Cardiac muscle cell (in vitro differentiated cells and primary cell): ENCODE measurements around the gene SPX. TPM values are rescaled to one million over a fixed set of nuclear protein-coding genes. Genes with fewer than 3 reads are reported as not detected.
A peak's percentile ranks its signal among the peaks of the same experiment; 100 is the strongest.

Source experiments
- DNase-seq, 2 donors: peaks; one replicate each; pipeline versions ENCODE4 v3.0.0 to v3.0.0-alpha.2; 2010 to 2017; ENCODE audit warnings: low read depth in 1 of 2, low spot score in 1 of 2
- H3K27ac ChIP-seq: fragments of 200-600 bp; sonication (generic); 2 replicates; pipeline ENCODE4 v1.5.1; 2016
- H3K27me3 ChIP-seq: fragments of 200-600 bp; sonication (generic); 2 replicates; pipeline ENCODE4 v1.6.0; 2016; ENCODE audit warnings: control low read depth
- H3K36me3 ChIP-seq: fragments of 200-600 bp; sonication (generic); 2 replicates; pipeline ENCODE4 v1.5.1; 2016; ENCODE audit warnings: control low read depth
- H3K4me1 ChIP-seq: fragments of 200-600 bp; sonication (generic); 2 replicates; pipeline ENCODE4 v1.8.1; 2017; ENCODE audit warnings: low read depth, mild to moderate bottlenecking, mixed run types
- H3K4me3 ChIP-seq: fragments of 200-600 bp; sonication (generic); 2 replicates; pipeline ENCODE4 v1.5.1; 2016; ENCODE audit warnings: mild to moderate bottlenecking
- H3K9me3 ChIP-seq: fragments of 200-600 bp; sonication (generic); 2 replicates; pipeline ENCODE4 v1.5.1; 2017; ENCODE audit warnings: low read depth, mild to moderate bottlenecking, control low read depth
- polyA plus RNA-seq: library from polyadenylated mRNA; unstranded; fragments of >200 nt; fragmentation: Nextera tagmentation; extraction: Ambion mirVana; gene quantifications from 2 replicates; pipeline ENCODE4 v1.2.1, GENCODE V29; 2016
- total RNA-seq: library from RNA; depleted of rRNA; stranded (reverse); fragments of >200 nt; gene quantifications from 2 replicates; pipeline ENCODE4 v1.2.3, GENCODE V29; 2016
- TF ChIP-seq, protein P1 (sequence below): IDR thresholded peaks from 2 replicates; pipeline ENCODE4 v1.5.1; 2012; ENCODE audit warnings: low read depth, mild to moderate bottlenecking, low read length

The SPX gene
- total and polyA plus RNA-seq, 2 experiments from 2014 or later = 2.4 to 3.0 TPM

DNA sequence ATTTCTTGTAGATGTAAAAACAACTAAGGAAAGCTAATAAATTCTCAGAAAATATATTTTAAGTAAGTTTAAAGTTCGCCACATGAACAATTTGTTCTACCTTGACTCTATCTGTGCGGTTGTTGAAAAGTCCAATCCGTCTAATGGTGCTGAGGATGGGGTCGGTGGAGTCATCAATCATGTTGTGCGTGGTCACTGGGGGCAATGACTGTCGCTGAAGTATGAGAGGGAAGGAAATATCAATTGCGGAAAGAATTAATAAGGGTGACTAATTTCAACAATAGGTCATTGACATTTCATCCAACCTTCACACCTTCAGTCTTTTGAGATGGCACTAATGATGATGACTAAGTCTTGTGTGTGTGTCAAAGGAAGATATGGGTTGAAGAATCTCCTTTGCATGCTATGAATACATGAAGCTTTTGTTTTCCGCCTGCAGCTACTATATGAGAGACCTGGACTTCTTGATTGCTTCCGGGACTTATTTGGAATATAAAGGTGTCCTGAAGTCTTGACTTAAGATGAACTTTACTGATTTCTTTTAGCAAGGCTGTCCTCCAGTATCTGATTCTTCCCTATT lies 32.1 kb downstream of the SPX start:
- Histone ChIP-seq H3K27me3 (no peaks in the 10 kb centered on the region), H3K9me3 (no peaks in the 10 kb centered on the region), H3K27ac (no peak overlapping the region), H3K4me1 (no peaks in the 10 kb centered on the region), H3K36me3 (no peaks in the 10 kb centered on the region), H3K4me3 (no peak overlapping the region)
- TF ChIP-seq, protein P1, sequence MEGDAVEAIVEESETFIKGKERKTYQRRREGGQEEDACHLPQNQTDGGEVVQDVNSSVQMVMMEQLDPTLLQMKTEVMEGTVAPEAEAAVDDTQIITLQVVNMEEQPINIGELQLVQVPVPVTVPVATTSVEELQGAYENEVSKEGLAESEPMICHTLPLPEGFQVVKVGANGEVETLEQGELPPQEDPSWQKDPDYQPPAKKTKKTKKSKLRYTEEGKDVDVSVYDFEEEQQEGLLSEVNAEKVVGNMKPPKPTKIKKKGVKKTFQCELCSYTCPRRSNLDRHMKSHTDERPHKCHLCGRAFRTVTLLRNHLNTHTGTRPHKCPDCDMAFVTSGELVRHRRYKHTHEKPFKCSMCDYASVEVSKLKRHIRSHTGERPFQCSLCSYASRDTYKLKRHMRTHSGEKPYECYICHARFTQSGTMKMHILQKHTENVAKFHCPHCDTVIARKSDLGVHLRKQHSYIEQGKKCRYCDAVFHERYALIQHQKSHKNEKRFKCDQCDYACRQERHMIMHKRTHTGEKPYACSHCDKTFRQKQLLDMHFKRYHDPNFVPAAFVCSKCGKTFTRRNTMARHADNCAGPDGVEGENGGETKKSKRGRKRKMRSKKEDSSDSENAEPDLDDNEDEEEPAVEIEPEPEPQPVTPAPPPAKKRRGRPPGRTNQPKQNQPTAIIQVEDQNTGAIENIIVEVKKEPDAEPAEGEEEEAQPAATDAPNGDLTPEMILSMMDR = no peak
- no peak for DNase-seq

DNA sequence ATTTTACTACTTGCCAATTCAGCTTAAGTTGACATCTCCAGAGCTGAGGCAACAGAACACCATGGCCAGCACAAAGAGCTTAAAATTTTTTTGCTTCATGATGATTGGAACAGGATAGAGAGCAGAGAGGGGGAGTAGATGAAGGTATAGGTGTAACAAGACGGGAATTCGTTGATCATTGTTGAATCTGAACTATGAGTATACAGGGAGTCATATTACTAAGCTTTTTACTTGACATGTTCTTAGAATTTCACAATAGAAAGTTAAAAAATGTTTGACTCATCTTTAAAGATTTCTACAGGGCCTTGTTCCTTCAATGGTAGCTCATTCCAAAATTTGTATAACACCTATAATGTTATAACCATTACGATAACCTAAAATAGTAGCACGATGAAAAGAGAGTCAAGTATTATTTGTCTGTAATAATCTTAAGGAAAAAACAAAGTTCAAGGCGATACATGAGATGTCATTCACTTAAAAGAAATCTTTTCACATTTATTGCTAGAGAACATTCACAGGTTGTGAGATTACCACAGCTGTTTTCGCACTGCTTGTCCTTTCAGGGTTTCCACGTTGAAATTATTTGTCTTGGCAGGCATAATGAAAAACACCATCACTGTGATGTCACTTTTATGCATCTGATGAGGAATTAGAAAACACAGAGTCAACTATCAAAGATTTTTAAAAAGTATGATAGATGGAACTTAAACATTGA lies 33.9 kb downstream of the SPX start:
- H3K36me3 ChIP-seq = no peaks in the 10 kb centered on the region
- H3K27ac ChIP-seq = no peak overlapping the region

DNA sequence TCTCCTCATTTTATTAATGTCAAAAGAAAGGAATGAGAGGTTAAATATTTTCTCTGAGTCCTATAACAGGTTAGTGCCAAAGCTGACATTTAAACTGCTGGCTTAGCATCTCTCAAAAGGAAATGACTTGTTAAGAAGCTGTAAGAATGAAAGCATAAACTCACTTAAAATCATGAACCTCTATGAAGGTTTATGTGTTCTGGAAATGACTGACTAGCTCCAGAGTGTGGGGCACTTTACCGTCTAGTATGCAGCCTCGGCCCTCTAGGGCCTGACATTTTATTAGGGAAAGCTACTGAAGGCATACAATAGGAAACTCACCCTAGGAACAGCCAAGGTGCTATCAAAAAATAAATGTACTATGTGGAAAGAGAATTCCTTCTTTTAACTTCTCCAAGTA lies 35.1 kb downstream of the SPX start:
- H3K27me3 ChIP-seq = no peaks in the 10 kb centered on the region
- no peaks in the 10 kb centered on the region for H3K4me1 ChIP-seq
- H3K9me3 ChIP-seq = no peaks in the 10 kb centered on the region
- no peaks in the 10 kb centered on the region for H3K36me3 ChIP-seq
- H3K4me3 ChIP-seq = no peak overlapping the region
- TF ChIP-seq, protein P1 = no peak
- no peak for DNase-seq
- no peak overlapping the region for H3K27ac ChIP-seq

More for the DNA sequence above, 33.9 kb downstream of the SPX start:
- Histone ChIP-seq H3K27me3 (no peaks in the 10 kb centered on the region), H3K4me3 (no peak overlapping the region), H3K9me3 (no peaks in the 10 kb centered on the region), H3K4me1 (no peaks in the 10 kb centered on the region)
- peak in 1 of 2 donors; percentile 82 for DNase-seq
- TF ChIP-seq, protein P1 = no peak

- H3K27ac ChIP-seq = no peak overlapping the region
- TF ChIP-seq, protein P1 = no peak
- H3K27me3 ChIP-seq = no peaks in the 10 kb centered on the region
- H3K9me3 ChIP-seq = no peaks in the 10 kb centered on the region
- H3K4me3 ChIP-seq = no peak overlapping the region
- no peaks in the 10 kb centered on the region for H3K36me3 ChIP-seq
- no peak for DNase-seq
- no peaks in the 10 kb centered on the region for H3K4me1 ChIP-seq
Observed at GRCh38 chr12:21562859-21563258, 36.8 kb downstream of the SPX start.

DNA sequence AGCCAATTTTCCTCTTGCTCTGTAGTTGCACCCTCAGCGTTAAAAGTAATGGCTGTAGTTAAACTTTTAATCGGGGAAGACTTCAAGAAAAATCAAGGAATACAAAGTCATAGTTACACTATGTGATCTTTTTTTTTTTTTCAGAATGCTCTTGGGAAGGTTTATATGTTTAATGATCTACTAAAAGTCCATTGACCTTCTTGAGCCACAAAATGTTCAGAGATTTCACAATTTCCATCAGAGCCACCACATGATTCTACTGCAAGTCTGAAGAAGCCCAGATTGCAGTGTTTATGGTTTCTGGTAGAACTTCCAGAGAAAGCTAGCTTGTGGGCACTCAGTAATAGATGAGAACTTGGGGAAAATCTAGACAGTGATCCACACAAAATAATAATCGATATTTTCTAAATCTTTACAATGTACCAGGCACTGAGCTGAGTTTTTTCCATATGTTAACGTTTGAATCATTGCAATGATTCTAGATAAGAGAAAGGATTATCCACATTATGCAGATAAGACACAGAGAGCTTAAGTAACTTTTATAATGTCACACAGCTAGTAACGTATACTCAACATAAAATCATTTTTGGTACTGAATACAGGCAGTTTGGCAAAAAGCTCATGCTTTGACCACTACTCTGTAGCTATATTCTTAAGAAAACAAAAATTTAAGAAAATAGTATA lies 40.3 kb downstream of the SPX start:
- TF ChIP-seq, protein P1 = no peak
- no peak for DNase-seq
- no peak overlapping the region for H3K27ac ChIP-seq
- no peaks in the 10 kb centered on the region for H3K4me1 ChIP-seq
- no peaks in the 10 kb centered on the region for H3K27me3 ChIP-seq
- no peaks in the 10 kb centered on the region for H3K9me3 ChIP-seq
- H3K36me3 ChIP-seq = no peaks in the 10 kb centered on the region
- H3K4me3 ChIP-seq = no peak overlapping the region
